Measurements from ENCODE around the gene ZMIZ1. TPM values are rescaled to one million over a fixed set of nuclear protein-coding genes. Genes with fewer than 3 reads are reported as not detected.

The ZMIZ1 gene
- total RNA-seq, 2 donors from 2014 or later = 27.2 to 42.2 TPM

DNA sequence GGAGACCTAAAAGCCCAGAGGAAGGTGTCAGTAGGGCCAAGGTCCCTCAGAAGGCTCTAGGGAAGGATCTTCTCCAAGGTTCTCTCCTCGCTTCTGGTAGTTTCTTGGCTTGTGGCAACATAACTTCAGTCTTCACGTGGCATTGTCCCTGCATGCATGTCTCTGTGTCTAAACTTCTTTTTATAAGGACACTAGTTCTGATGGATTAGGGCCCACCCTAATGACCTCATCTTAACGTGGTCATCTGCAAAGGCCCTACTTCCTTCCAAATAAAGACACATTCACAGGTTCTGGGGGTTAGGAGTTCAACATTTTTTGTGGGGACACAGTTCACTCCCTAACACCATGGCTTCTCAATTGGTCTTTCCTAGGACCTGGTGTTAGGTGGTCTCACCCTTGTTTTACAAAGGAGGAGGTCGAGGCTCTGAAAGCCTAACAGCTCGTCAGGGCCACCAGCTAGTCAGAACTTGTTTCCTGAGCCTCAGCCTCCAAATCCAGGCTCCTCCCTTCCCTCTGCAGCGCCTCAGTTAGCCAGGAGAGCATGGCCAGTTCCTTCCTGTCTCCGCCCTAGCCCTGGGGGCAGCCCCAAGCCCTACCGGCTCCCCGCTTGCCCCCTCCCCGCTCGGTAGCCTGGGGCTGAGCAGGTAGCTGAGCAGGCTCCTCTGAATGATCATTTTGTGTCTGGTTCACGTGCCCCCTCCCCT lies 168.8 kb downstream of the ZMIZ1 start:
- WGBS, 2 donors = 78 to 79% methylated on average over 9 to 12 of the region's 12 CpGs
- H3K4me3 ChIP-seq = no peak overlapping the region
- peak overlapping the region in 2 of 4 donors; percentile 41 to 55 for H3K27ac ChIP-seq
- TF ChIP-seq, protein P1, sequence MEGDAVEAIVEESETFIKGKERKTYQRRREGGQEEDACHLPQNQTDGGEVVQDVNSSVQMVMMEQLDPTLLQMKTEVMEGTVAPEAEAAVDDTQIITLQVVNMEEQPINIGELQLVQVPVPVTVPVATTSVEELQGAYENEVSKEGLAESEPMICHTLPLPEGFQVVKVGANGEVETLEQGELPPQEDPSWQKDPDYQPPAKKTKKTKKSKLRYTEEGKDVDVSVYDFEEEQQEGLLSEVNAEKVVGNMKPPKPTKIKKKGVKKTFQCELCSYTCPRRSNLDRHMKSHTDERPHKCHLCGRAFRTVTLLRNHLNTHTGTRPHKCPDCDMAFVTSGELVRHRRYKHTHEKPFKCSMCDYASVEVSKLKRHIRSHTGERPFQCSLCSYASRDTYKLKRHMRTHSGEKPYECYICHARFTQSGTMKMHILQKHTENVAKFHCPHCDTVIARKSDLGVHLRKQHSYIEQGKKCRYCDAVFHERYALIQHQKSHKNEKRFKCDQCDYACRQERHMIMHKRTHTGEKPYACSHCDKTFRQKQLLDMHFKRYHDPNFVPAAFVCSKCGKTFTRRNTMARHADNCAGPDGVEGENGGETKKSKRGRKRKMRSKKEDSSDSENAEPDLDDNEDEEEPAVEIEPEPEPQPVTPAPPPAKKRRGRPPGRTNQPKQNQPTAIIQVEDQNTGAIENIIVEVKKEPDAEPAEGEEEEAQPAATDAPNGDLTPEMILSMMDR (IDR thresholded peaks at IDR 0.05) = no peak
- no peak for TF ChIP-seq POLR2A (IDR thresholded peaks at IDR 0.05)
- H3K27me3 ChIP-seq = no peaks in the 10 kb centered on the region
- H3K9me3 ChIP-seq = no peaks in the 10 kb centered on the region
- H3K36me3 ChIP-seq (replicated peaks in 1 of 2; ENCODE audit: insufficient read depth in 1 of 2, low read depth in 2 of 2) = no peaks in the 10 kb centered on the region
- ATAC-seq (no peak), DNase-seq (no peak)
- peaks cover 18% of the 10 kb centered on the region for H3K4me1 ChIP-seq
- intact Hi-C loops (cut with DNase I) = no loop called here

DNA sequence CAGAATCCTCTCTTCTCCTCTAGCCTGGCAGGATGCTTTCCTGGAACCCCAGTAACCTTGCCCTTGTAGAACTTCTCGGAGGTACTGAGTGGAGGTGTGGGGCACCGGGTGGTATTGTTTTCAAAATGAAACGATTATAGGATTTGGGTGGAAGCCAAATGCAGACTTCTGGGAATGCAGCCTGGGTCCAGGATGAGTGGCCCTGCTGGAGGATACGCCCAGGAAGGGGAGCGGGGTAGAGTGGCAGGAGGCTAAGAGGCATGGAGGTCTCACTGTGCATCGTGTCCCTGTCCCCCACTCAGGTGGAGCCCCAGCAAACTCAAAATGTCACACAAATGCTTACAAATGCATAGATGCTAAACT lies 169.4 kb downstream of the ZMIZ1 start:
- ATAC-seq (no peak), DNase-seq (no peak)
- H3K27ac ChIP-seq = peak overlapping the region in 2 of 4 donors; percentile 41 to 55
- H3K9me3 ChIP-seq = no peaks in the 10 kb centered on the region
- WGBS, 2 donors = 51 to 57% methylated on average over 6 of the region's 6 CpGs
- no peak overlapping the region for H3K4me3 ChIP-seq
- H3K4me1 ChIP-seq = peaks cover 18% of the 10 kb centered on the region
- H3K36me3 ChIP-seq (replicated peaks in 1 of 2; ENCODE audit: insufficient read depth in 1 of 2, low read depth in 2 of 2) = no peaks in the 10 kb centered on the region
- no peaks in the 10 kb centered on the region for H3K27me3 ChIP-seq
- intact Hi-C loops (cut with DNase I) = no loop called here
- no peak for TF ChIP-seq POLR2A (IDR thresholded peaks at IDR 0.05)
- TF ChIP-seq, protein P1 (IDR thresholded peaks at IDR 0.05) = no peak

DNA sequence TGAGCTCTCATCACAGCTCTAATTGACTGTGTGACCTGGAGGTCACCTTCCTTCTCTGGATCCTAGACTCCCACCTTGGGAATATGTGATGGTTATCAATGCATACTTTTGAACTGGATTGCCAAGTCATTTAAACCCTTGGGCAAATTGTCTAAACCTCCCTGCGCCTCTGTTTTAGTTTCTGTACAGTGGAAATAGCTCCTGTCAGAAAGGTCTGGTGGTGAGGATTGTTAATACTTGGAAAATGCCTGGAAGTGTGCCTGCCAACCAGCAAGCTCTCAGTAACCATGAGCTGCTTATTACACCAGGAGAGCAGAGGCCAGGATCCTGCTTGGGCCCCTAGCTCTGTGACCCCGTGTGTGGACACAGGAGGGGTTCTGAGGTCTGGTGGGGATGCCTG lies 169.8 kb downstream of the ZMIZ1 start:
- no peaks in the 10 kb centered on the region for H3K36me3 ChIP-seq (replicated peaks in 1 of 2; ENCODE audit: insufficient read depth in 1 of 2, low read depth in 2 of 2)
- H3K9me3 ChIP-seq = no peaks in the 10 kb centered on the region
- no peak overlapping the region for H3K4me3 ChIP-seq
- H3K27ac ChIP-seq = peak overlapping the region in 1 of 4 donors; percentile 46
- ATAC-seq (no peak), DNase-seq (no peak)
- no peaks in the 10 kb centered on the region for H3K27me3 ChIP-seq
- 62 to 72% methylated on average over 2 of the region's 2 CpGs for WGBS, 2 donors
- intact Hi-C loops (cut with DNase I) = no loop called here
- no peak for TF ChIP-seq POLR2A (IDR thresholded peaks at IDR 0.05)
- TF ChIP-seq, protein P1 (IDR thresholded peaks at IDR 0.05) = no peak
- H3K4me1 ChIP-seq = peaks cover 18% of the 10 kb centered on the region

DNA sequence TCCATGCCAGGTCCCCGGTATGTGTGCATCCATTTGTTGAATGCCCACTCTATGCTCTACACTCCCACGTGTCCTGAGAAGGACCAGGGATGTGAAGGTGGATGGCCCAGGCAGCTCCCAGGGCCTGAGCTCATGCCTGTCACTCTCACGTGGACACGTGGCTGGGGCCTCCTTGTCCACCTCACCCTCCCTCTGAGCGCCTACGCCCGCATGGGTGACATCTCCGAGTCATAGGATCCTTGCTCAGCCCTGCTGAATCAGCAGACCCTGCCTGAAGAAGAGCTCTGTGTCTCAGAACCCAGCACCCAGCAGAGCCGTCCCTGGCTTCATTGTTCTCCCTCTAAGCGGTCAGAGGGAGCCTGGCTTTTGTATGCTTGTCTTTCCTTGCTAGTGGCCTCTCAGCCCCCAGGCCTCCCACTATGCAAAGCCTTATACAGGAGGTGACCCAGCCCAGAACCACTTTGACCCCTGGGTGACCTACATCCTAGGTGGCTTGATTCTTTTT lies 170.6 kb downstream of the ZMIZ1 start:
- peaks cover 26% of the 10 kb centered on the region for H3K4me1 ChIP-seq
- peak in 3 of 4 donors; percentile 39 to 74 (median 45) for DNase-seq
- no peaks in the 10 kb centered on the region for H3K27me3 ChIP-seq
- no peak for ATAC-seq
- 80 to 86% methylated on average over 10 of the region's 10 CpGs for WGBS, 2 donors
- peak overlapping the region in 2 of 4 donors; percentile 1 to 46 for H3K27ac ChIP-seq
- no peaks in the 10 kb centered on the region for H3K36me3 ChIP-seq (replicated peaks in 1 of 2; ENCODE audit: insufficient read depth in 1 of 2, low read depth in 2 of 2)
- TF ChIP-seq, protein P1 (IDR thresholded peaks at IDR 0.05) = no peak
- peak in 1 of 3 donors; percentile 19 for TF ChIP-seq POLR2A (IDR thresholded peaks at IDR 0.05)
- H3K9me3 ChIP-seq = no peaks in the 10 kb centered on the region
- no peak overlapping the region for H3K4me3 ChIP-seq
- intact Hi-C loops (cut with DNase I) = no loop called here

Measured in body of pancreas (tissue), 4 donors.